ENCODE measurements around the gene S100A11. TPM values are rescaled to one million over a fixed set of nuclear protein-coding genes. Genes with fewer than 3 reads are reported as not detected.
A peak's percentile ranks its signal among the peaks of the same experiment; 100 is the strongest.

S100A11 gene
- polyA plus RNA-seq, 3 donors, result 1,184 to 3,364 (median 2,621) TPM

DNA sequence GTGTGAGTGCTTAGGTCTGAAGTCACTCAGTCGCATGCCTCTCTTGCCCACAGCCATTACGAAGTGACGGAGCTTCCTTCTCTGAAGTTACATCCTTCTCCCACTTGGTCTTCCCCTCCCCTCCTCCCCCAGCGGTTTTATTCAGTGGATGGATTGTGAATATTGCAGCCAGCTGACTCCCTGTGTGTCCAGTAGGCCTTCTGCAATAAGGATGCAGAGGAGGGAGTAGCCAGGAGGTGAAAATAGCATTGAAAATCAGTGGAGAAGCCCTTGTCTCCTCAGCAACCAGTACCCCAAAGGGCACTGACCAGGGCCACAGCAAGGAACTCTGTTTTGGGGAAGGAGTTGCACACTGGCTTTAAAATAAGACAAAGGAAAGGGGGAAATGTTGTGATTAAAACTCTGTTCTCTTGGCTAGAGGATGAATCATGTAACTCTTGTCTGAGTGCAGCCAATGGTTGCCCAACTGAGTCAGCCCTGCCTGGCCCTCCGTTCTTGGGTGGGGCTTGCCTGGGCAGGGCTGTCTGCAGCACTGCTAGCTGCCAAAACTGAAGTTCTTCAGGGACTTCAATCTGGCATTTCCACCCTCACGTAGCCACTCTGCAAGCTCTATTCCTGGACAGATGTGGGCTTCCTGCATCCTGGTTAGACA is 47.5 kb downstream of the S100A11 start:
- TF ChIP-seq, protein P1, sequence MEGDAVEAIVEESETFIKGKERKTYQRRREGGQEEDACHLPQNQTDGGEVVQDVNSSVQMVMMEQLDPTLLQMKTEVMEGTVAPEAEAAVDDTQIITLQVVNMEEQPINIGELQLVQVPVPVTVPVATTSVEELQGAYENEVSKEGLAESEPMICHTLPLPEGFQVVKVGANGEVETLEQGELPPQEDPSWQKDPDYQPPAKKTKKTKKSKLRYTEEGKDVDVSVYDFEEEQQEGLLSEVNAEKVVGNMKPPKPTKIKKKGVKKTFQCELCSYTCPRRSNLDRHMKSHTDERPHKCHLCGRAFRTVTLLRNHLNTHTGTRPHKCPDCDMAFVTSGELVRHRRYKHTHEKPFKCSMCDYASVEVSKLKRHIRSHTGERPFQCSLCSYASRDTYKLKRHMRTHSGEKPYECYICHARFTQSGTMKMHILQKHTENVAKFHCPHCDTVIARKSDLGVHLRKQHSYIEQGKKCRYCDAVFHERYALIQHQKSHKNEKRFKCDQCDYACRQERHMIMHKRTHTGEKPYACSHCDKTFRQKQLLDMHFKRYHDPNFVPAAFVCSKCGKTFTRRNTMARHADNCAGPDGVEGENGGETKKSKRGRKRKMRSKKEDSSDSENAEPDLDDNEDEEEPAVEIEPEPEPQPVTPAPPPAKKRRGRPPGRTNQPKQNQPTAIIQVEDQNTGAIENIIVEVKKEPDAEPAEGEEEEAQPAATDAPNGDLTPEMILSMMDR (IDR thresholded peaks at IDR 0.05), result no peak
- Histone ChIP-seq H4K20me1 (ENCODE audit: insufficient read depth, low read length) (peaks cover 83% of the 10 kb centered on the region), H3K27me3 (ENCODE audit: control insufficient read depth in 2 of 2, insufficient read depth in 2 of 2, low read length in 2 of 2) (no peaks in the 10 kb centered on the region), H3K9me3 (replicated peaks in 1 of 2; ENCODE audit: control insufficient read depth in 1 of 2, insufficient read depth in 1 of 2, low read length in 2 of 2) (no peaks in the 10 kb centered on the region), H3K79me2 (ENCODE audit: insufficient read depth, low read length) (peaks cover 97% of the 10 kb centered on the region), H3K27ac (ENCODE audit: low read depth in 1 of 2, low read length in 2 of 2) (peak overlapping the region; percentile 84 to 100), H3K4me3 (replicated peaks in 1 of 3; ENCODE audit: low read depth in 2 of 3, low read length in 3 of 3) (peak overlapping the region; percentile 10 to 94 (median 28)), H3K4me2 (replicated peaks; ENCODE audit: extremely low read depth, low read length, poor library complexity, severe bottlenecking) (peak overlapping the region; percentile 87), H3K4me1 (ENCODE audit: control insufficient read depth in 1 of 2, insufficient read depth in 2 of 2, low read length in 2 of 2) (peaks cover 79 to 80% of the 10 kb centered on the region in 2 donors), H3K36me3 (replicated peaks in 1 of 2; ENCODE audit: control insufficient read depth in 1 of 2, insufficient read depth in 2 of 2, low read length in 2 of 2) (peaks cover 18 to 31% of the 10 kb centered on the region in 2 donors), H3K9ac (ENCODE audit: insufficient read depth, low read length, poor library complexity, severe bottlenecking) (peak overlapping the region; percentile 100), H2AFZ (ENCODE audit: insufficient read depth, low read depth, low read length, poor library complexity, severe bottlenecking) (no peak overlapping the region)
- WGBS (ENCODE audit: insufficient coverage), result 0% methylated on average over 1 of the region's 6 CpGs
- Mint-ChIP-seq H3K4me3 (peak overlapping the region; percentile 66 to 79), H3K4me1 (peaks cover 81% of the 10 kb centered on the region), H3K27ac (peak overlapping the region; percentile 94 to 99 (median 98)), H3K36me3 (peaks cover 50 to 61% of the 10 kb centered on the region in 2 donors), H3K9me3 (peaks cover 0 to 3% (median 0%) of the 10 kb centered on the region in 7 donors), H3K27me3 (ENCODE audit: low read depth in 3 of 3) (peaks cover 0 to 3% (median 0%) of the 10 kb centered on the region in 3 donors)
- peak; percentile 91 to 98 (median 95) for DNase-seq
- intact Hi-C loops (cut with micrococcal nuclease), result no loop called here

DNA sequence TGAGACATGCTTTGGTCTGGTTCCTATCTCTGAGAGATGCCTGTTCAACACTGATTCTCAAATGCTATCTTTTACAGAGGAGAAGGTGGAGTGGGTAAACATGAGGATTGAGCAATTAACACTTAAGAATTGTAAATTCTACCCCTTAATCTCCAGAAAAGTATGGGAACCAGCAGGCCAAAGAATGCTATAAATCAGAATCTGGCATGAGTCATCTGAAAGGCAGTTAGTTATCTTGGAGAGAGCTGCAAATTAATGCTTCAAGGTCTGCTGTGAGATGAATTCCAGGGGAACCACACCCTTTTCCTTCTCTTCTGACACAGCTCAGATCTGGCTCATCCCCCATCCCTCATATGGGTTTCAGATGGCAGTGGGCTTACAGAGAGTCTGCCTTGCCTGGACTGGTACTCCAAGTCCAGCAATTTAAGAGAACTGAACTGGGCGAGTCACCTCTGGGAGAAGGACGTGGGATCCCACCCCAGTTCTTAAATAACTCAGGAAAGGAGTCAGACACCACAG is 48.3 kb downstream of the S100A11 start:
- Histone ChIP-seq H3K4me1 (ENCODE audit: control insufficient read depth in 1 of 2, insufficient read depth in 2 of 2, low read length in 2 of 2) (peaks cover 74 to 76% of the 10 kb centered on the region in 2 donors), H3K9ac (ENCODE audit: insufficient read depth, low read length, poor library complexity, severe bottlenecking) (peak overlapping the region; percentile 100), H3K79me2 (ENCODE audit: insufficient read depth, low read length) (peaks cover 91% of the 10 kb centered on the region), H3K27me3 (ENCODE audit: control insufficient read depth in 2 of 2, insufficient read depth in 2 of 2, low read length in 2 of 2) (no peaks in the 10 kb centered on the region), H3K4me3 (replicated peaks in 1 of 3; ENCODE audit: low read depth in 2 of 3, low read length in 3 of 3) (peak overlapping the region in 2 of 3 experiments; percentile 28 to 94), H3K9me3 (replicated peaks in 1 of 2; ENCODE audit: control insufficient read depth in 1 of 2, insufficient read depth in 1 of 2, low read length in 2 of 2) (no peaks in the 10 kb centered on the region), H2AFZ (ENCODE audit: insufficient read depth, low read depth, low read length, poor library complexity, severe bottlenecking) (no peak overlapping the region), H3K27ac (ENCODE audit: low read depth in 1 of 2, low read length in 2 of 2) (peak overlapping the region; percentile 84 to 100), H4K20me1 (ENCODE audit: insufficient read depth, low read length) (peaks cover 91% of the 10 kb centered on the region), H3K36me3 (replicated peaks in 1 of 2; ENCODE audit: control insufficient read depth in 1 of 2, insufficient read depth in 2 of 2, low read length in 2 of 2) (peaks cover 27 to 40% of the 10 kb centered on the region in 2 donors), H3K4me2 (replicated peaks; ENCODE audit: extremely low read depth, low read length, poor library complexity, severe bottlenecking) (peak overlapping the region; percentile 87)
- TF ChIP-seq, protein P1 (IDR thresholded peaks at IDR 0.05), result no peak
- Mint-ChIP-seq H3K27ac (peak overlapping the region; percentile 94 to 99 (median 98)), H3K4me3 (peak overlapping the region; percentile 66 to 79), H3K4me1 (peaks cover 80% of the 10 kb centered on the region), H3K27me3 (ENCODE audit: low read depth in 3 of 3) (peaks cover 0 to 3% (median 0%) of the 10 kb centered on the region in 3 donors), H3K36me3 (peaks cover 59 to 70% of the 10 kb centered on the region in 2 donors), H3K9me3 (peaks cover 0 to 3% (median 0%) of the 10 kb centered on the region in 7 donors)
- DNase-seq, result peak in 2 of 3 donors; percentile 58 to 70
- WGBS (ENCODE audit: insufficient coverage), result 83% methylated on average over 1 of the region's 2 CpGs
- intact Hi-C loops (cut with micrococcal nuclease), result no loop called here

Measured in CD14-positive monocyte (primary cell).